GM12873 (cell line): ENCODE measurements around the gene FGF14.

Experiments used
- CTCF ChIP-seq: IDR thresholded peaks from 2 replicates; pipeline ENCODE4 v1.5.1; 2012; ENCODE audit warnings: low read depth, mild to moderate bottlenecking, moderate library complexity, low read length, control low read depth; ENCODE audit not compliant: insufficient read depth; ENCODE audit errors: missing control alignments

FGF14 gene

GRCh38 chr13:101738336-101738735 lies 663.5 kb downstream of the FGF14 start:
- no peak for TF ChIP-seq CTCF

DNA sequence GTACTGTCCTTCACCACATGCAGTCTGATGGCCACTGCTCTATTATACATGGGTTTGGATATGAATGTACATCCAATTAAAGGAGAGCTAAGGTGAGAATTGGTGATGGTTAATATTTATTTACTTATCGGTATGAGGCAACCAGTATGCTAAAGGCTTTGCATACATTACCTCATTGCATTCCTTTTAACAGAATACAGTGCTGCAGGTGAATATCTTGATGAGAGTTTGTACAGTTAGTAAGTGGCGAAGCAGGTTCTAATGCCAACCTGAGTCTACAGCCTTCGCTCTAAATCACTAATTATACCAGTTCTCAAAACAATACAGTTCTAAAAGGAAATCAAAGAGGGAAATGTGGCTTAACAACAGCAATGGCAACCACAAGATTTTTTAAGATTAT lies 665.3 kb downstream of the FGF14 start:
- no peak for TF ChIP-seq CTCF

- no peak for TF ChIP-seq CTCF
Measured at GRCh38 chr13:101730420-101731000, 671.3 kb downstream of the FGF14 start.

- no peak for TF ChIP-seq CTCF
Measured at GRCh38 chr13:101728615-101729014, 673.2 kb downstream of the FGF14 start.

- no peak for TF ChIP-seq CTCF
Measured at GRCh38 chr13:101728021-101728420, 673.8 kb downstream of the FGF14 start.

- no peak for TF ChIP-seq CTCF
Measured at GRCh38 chr13:101727118-101727517, 674.7 kb downstream of the FGF14 start.

- no peak for TF ChIP-seq CTCF
Measured at GRCh38 chr13:101726681-101727080, 675.2 kb downstream of the FGF14 start.
